Measurements from ENCODE around the gene CACNA1A.

DNA sequence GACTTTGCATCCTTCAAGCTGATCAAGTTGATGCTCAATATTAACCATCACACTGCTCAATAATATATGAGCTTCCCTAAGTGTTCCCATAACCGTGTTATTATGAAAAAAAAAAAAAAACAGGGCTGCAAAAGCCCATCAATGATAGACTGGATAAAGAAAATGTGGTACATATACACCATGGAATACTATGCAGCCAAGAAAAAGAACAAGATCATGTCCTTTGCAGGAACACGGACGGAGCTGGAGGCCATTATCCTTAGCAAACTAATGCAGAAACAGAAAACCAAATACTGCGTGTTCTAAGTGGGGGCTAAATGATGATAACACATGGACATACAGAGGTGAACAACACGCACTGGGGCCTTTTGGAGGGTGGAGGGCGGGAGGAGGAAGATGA lies 58.3 kb downstream of the CACNA1A start:
- TF ChIP-seq, protein P1, sequence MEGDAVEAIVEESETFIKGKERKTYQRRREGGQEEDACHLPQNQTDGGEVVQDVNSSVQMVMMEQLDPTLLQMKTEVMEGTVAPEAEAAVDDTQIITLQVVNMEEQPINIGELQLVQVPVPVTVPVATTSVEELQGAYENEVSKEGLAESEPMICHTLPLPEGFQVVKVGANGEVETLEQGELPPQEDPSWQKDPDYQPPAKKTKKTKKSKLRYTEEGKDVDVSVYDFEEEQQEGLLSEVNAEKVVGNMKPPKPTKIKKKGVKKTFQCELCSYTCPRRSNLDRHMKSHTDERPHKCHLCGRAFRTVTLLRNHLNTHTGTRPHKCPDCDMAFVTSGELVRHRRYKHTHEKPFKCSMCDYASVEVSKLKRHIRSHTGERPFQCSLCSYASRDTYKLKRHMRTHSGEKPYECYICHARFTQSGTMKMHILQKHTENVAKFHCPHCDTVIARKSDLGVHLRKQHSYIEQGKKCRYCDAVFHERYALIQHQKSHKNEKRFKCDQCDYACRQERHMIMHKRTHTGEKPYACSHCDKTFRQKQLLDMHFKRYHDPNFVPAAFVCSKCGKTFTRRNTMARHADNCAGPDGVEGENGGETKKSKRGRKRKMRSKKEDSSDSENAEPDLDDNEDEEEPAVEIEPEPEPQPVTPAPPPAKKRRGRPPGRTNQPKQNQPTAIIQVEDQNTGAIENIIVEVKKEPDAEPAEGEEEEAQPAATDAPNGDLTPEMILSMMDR (conservative IDR thresholded peaks at IDR 0.05), result no peak
- TF ChIP-seq ZFX (IDR thresholded peaks at IDR 0.05), result no peak

Measured in C4-2B (cell line).